ENCODE measurements around the gene WDR74. TPM values are rescaled to one million over a fixed set of nuclear protein-coding genes. Genes with fewer than 3 reads are reported as not detected.
"Not testable (repeated sequence)": the region's sequence is repeated elsewhere in the genome, so short reads cannot be mapped to it uniquely, and the experiment has no call there.

Gene WDR74
- total and polyA plus RNA-seq, 12 donors, result 17.7 to 62.4 (median 23.7) TPM

DNA sequence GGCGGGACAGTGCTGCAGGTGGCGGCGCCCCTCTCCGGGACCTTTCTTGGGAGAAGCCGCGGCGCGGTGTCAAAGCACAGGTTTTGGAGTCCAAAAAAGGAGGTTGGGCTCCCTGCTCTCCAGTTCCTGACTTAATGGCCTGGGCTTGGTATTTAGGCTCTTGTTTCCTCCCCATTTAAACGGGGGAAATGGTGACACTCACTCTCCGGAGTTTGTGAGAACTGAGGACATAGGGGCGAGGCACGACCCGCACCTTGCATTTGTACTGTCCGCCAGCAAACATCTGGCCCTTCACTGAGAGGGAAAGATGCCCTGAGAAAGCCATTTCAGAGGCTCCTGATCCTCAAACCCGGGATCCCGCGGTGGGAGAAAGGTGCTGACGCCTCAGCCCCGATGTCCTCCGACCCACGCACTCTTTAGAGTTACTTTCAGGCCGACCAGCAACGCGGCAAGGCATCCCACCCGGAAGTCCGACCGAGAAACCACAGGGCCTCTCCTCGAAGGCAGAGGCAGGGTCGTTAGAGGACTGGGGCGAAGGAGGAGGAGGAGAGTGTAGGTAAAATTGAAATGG, 2.9 kb upstream of the WDR74 start:
- ATAC-seq (peak in 7 of 8 donors; percentile 0 to 15 (median 6)), DNase-seq (peak in 1 of 2 donors; percentile 28)
- 7 to 9% methylated on average over 30 of the region's 30 CpGs for WGBS, 2 donors
- TF ChIP-seq, protein P1, sequence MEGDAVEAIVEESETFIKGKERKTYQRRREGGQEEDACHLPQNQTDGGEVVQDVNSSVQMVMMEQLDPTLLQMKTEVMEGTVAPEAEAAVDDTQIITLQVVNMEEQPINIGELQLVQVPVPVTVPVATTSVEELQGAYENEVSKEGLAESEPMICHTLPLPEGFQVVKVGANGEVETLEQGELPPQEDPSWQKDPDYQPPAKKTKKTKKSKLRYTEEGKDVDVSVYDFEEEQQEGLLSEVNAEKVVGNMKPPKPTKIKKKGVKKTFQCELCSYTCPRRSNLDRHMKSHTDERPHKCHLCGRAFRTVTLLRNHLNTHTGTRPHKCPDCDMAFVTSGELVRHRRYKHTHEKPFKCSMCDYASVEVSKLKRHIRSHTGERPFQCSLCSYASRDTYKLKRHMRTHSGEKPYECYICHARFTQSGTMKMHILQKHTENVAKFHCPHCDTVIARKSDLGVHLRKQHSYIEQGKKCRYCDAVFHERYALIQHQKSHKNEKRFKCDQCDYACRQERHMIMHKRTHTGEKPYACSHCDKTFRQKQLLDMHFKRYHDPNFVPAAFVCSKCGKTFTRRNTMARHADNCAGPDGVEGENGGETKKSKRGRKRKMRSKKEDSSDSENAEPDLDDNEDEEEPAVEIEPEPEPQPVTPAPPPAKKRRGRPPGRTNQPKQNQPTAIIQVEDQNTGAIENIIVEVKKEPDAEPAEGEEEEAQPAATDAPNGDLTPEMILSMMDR (IDR thresholded peaks at IDR 0.05), result no peak
- Histone ChIP-seq H3K4me1 (peaks cover 0 to 36% (median 24%) of the 10 kb centered on the region in 9 donors), H3K4me3 (peak overlapping the region; percentile 19 to 90 (median 69)), H3K9me3 (no peaks in the 10 kb centered on the region), H3K27ac (peak overlapping the region; percentile 92 to 98 (median 97)), H3K36me3 (peaks cover 0 to 8% (median 0%) of the 10 kb centered on the region in 9 donors), H3K27me3 (no peaks in the 10 kb centered on the region)
- intact Hi-C loops (cut with DNase I), result loop anchor here in 3 of 10 donors (2.0 to 5.0 kb wide), 3 partner anchors 39 to 135 kb away; partner anchors contain the start of genes BSCL2 (in 1 of the 3), GNG3 (in 1 of the 3), HNRNPUL2 (in 1 of the 3) and SLC3A2 (in 1 of the 3)

GRCh38 chr11:62841361-62842170, 2.2 kb upstream of the WDR74 start:
- peak; percentile 68 to 83 (median 79) for ATAC-seq
- DNase-seq, result peak; percentile 70 to 95
- H3K27me3 ChIP-seq, result no peaks in the 10 kb centered on the region
- peaks cover 0 to 15% (median 0%) of the 10 kb centered on the region in 9 donors for H3K36me3 ChIP-seq
- peak overlapping the region; percentile 19 to 99 (median 77) for H3K4me3 ChIP-seq
- TF ChIP-seq, protein P1 (IDR thresholded peaks at IDR 0.05), result no peak
- H3K9me3 ChIP-seq, result no peaks in the 10 kb centered on the region
- intact Hi-C loops (cut with DNase I), result loop anchor here in 4 of 10 donors (2.0 to 5.0 kb wide), 5 partner anchors 13 to 134 kb away; partner anchors contain the start of genes BSCL2 (in 1 of the 4), GNG3 (in 1 of the 4), HNRNPUL2 (in 1 of the 4) and SLC3A2 (in 1 of the 4)
- WGBS, 2 donors, result 0 to 1% methylated on average over 33 of the region's 33 CpGs
- H3K27ac ChIP-seq, result peak overlapping the region; percentile 92 to 98 (median 97)
- H3K4me1 ChIP-seq, result peaks cover 0 to 36% (median 24%) of the 10 kb centered on the region in 9 donors

GRCh38 chr11:62840721-62841360, 1.5 kb upstream of the WDR74 start:
- H3K4me1 ChIP-seq, result peaks cover 0 to 36% (median 24%) of the 10 kb centered on the region in 9 donors
- H3K27ac ChIP-seq, result peak overlapping the region; percentile 92 to 98 (median 97)
- H3K36me3 ChIP-seq, result peaks cover 0 to 22% (median 5%) of the 10 kb centered on the region in 9 donors
- WGBS, 2 donors, result 1% methylated on average over 41 of the region's 41 CpGs
- ATAC-seq (peak in 7 of 8 donors; percentile 1 to 40 (median 12)), DNase-seq (peak; percentile 58 to 61)
- intact Hi-C loops (cut with DNase I), result loop anchor here in 4 of 10 donors (2.0 to 5.0 kb wide), 4 partner anchors 14 to 134 kb away; partner anchors contain the start of genes BSCL2 (in 1 of the 4), GNG3 (in 1 of the 4), HNRNPUL2 (in 1 of the 4) and TMEM179B (in 1 of the 4)
- not testable (repeated sequence) for H3K9me3 ChIP-seq, H3K27me3 ChIP-seq
- peak overlapping the region; percentile 63 to 99 (median 78) for H3K4me3 ChIP-seq

GRCh38 chr11:62835336-62835735, 4.1 kb downstream of the WDR74 start:
- Histone ChIP-seq H3K27ac (no peak overlapping the region), H3K9me3 (no peaks in the 10 kb centered on the region), H3K4me1 (peaks cover 5 to 46% (median 30%) of the 10 kb centered on the region in 9 donors), H3K36me3 (peaks cover 0 to 47% (median 30%) of the 10 kb centered on the region in 9 donors), H3K27me3 (no peaks in the 10 kb centered on the region), H3K4me3 (no peak overlapping the region)
- intact Hi-C loops (cut with DNase I), result loop anchor here in 4 of 10 donors (5.0 to 10.0 kb wide), 4 partner anchors 38 to 231 kb away; partner anchors contain the start of genes MTA2 (in 1 of the 4), TMEM179B (in 1 of the 4) and TMEM223 (in 1 of the 4)
- 86 to 90% methylated on average over 8 of the region's 8 CpGs for WGBS, 2 donors
- DNase-seq (no peak), ATAC-seq (no peak)
- TF ChIP-seq, protein P1 (IDR thresholded peaks at IDR 0.05), result no peak
